Loucy (cell line): ENCODE results near the gene PDGFRB.

Experiments used
- H2AFZ ChIP-seq: fragments of 200-600 bp; sonication (generic); 2 replicates; pipeline ENCODE4 v1.6.0; 2016; ENCODE audit warnings: antibody characterized with exemption, mild to moderate bottlenecking, low read length, moderate library complexity
- H3F3A ChIP-seq: fragments of 200-600 bp; 2 replicates; pipeline ENCODE4 v1.6.0; 2016; ENCODE audit warnings: antibody characterized with exemption, low read depth, mild to moderate bottlenecking
- H3K27me3 ChIP-seq: fragments of 200-600 bp; sonication (generic); 2 replicates; pipeline ENCODE4 v1.6.1; 2014; ENCODE audit warnings: low read length, mild to moderate bottlenecking; ENCODE audit not compliant: insufficient read depth, poor library complexity, severe bottlenecking
- H3K36me3 ChIP-seq: fragments of 200-600 bp; sonication (generic); 2 replicates; pipeline ENCODE4 v1.6.1; 2016; ENCODE audit warnings: low read length; ENCODE audit not compliant: insufficient read depth
- H3K4me1 ChIP-seq: fragments of 200-600 bp; sonication (generic); 2 replicates; pipeline ENCODE4 v1.5.1; 2014; ENCODE audit warnings: low read length, mild to moderate bottlenecking; ENCODE audit not compliant: insufficient read depth, poor library complexity, severe bottlenecking
- H3K4me2 ChIP-seq: fragments of 200-600 bp; sonication (generic); 2 replicates; pipeline ENCODE4 v1.6.0; 2014; ENCODE audit warnings: antibody characterized with exemption, low read length, low read depth, mild to moderate bottlenecking; ENCODE audit not compliant: poor library complexity, severe bottlenecking
- H3K4me3 ChIP-seq: fragments of 200-600 bp; sonication (generic); 2 replicates; pipeline ENCODE4 v1.5.1; 2014; ENCODE audit warnings: low read length, mild to moderate bottlenecking, mixed read lengths; ENCODE audit not compliant: poor library complexity, severe bottlenecking
- H3K79me2 ChIP-seq: fragments of 200-600 bp; sonication (generic); 2 replicates; pipeline ENCODE4 v1.6.1; 2014; ENCODE audit warnings: low read length; ENCODE audit not compliant: insufficient read depth
- H3K9ac ChIP-seq: fragments of 200-600 bp; sonication (generic); 2 replicates; pipeline ENCODE4 v1.6.0; 2014; ENCODE audit warnings: mild to moderate bottlenecking, low read depth, low read length, moderate library complexity; ENCODE audit not compliant: poor library complexity, severe bottlenecking
- H3K9me2 ChIP-seq: fragments of 200-600 bp; sonication (generic); replicated peaks from 2 replicates; pipeline ENCODE4 v1.6.1; 2016; ENCODE audit warnings: low read depth, low read length, mixed read lengths
- H3K9me3 ChIP-seq: fragments of 200-600 bp; sonication (generic); 2 replicates; pipeline ENCODE4 v1.6.1; 2014; ENCODE audit warnings: mild to moderate bottlenecking, antibody characterized with exemption, low read length, low read depth; ENCODE audit not compliant: insufficient read depth
- H4K20me1 ChIP-seq: fragments of 200-600 bp; sonication (generic); 2 replicates; pipeline ENCODE4 v1.6.0; 2014; ENCODE audit warnings: antibody characterized with exemption, low read length, mild to moderate bottlenecking; ENCODE audit not compliant: insufficient read depth, poor library complexity, severe bottlenecking
- CTCF ChIP-seq: fragments of 200-600 bp; sonication (generic); conservative IDR thresholded peaks from 2 replicates; pipeline ENCODE4 v1.5.1; 2014; ENCODE audit warnings: mild to moderate bottlenecking, antibody characterized with exemption, low read length
- EZH2phosphoT487 ChIP-seq: fragments of 200-600 bp; IDR thresholded peaks from 2 replicates; pipeline ENCODE4 v1.6.1; 2018; ENCODE audit warnings: antibody characterized with exemption, mild to moderate bottlenecking, moderate library complexity, borderline replicate concordance

PDGFRB gene

DNA sequence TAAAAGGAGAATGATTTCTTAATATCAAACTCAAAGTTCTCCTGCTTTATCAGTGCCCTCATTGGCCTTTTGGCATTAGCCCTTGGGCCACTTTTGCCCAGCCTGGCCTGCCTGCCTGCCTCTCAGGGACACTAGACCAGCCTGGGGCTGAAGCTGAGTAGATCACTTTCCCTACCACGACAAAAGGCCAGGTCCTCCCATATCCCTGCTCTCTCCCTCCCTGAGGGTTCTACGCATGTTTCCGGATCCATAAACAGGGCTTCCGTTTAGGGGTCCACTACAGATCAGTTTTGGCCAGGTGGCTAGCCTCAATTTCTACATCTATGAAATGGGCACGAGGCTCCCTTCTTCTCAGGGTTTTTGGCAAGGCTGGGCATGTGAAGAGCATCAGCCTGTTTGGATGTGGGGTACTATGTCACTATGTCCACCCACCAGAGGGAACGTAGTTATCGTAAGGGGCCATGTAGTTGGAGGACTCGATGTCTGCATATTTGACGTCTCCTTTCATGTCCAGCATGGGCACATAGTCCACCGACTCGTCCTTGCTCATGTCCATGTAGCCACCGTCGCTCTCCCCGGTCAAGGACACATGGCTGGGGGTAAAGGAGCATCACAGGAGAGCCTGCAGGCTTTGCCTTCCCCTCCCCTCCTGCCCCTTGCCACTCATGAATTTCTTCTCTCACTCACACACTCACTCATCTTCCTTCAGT lies 34.0 kb downstream of the PDGFRB start:
- no peak overlapping the region for H3K4me2 ChIP-seq
- H3K36me3 ChIP-seq, result no peaks in the 10 kb centered on the region
- H3K27me3 ChIP-seq, result no peaks in the 10 kb centered on the region
- no peak overlapping the region for H3K4me3 ChIP-seq
- no peaks in the 10 kb centered on the region for H3F3A ChIP-seq
- no peaks in the 10 kb centered on the region for H3K9me2 ChIP-seq
- H3K9ac ChIP-seq, result no peak overlapping the region
- no peak overlapping the region; the same call in 1 of the 2 replicates for H2AFZ ChIP-seq
- no peaks in the 10 kb centered on the region for H3K9me3 ChIP-seq
- no peaks in the 10 kb centered on the region for H4K20me1 ChIP-seq
- TF ChIP-seq EZH2phosphoT487 (no peak), CTCF (no peak)
- no peaks in the 10 kb centered on the region for H3K4me1 ChIP-seq
- H3K79me2 ChIP-seq, result no peaks in the 10 kb centered on the region

GRCh38 chr5:150120617-150121447 lies 34.8 kb downstream of the PDGFRB start:
- Histone ChIP-seq H3K79me2 (no peaks in the 10 kb centered on the region), H3K36me3 (no peaks in the 10 kb centered on the region), H3K9me2 (no peaks in the 10 kb centered on the region), H2AFZ (no peak overlapping the region), H3K4me1 (no peaks in the 10 kb centered on the region), H4K20me1 (no peaks in the 10 kb centered on the region), H3K27me3 (no peaks in the 10 kb centered on the region), H3K4me2 (no peak overlapping the region), H3K9me3 (no peaks in the 10 kb centered on the region), H3K4me3 (no peak overlapping the region), H3F3A (no peaks in the 10 kb centered on the region), H3K9ac (no peak overlapping the region)
- TF ChIP-seq CTCF, result no peak
- TF ChIP-seq EZH2phosphoT487, result no peak

GRCh38 chr5:150120062-150120441 lies 35.6 kb downstream of the PDGFRB start:
- no peaks in the 10 kb centered on the region for H4K20me1 ChIP-seq
- H2AFZ ChIP-seq, result no peak overlapping the region
- H3K79me2 ChIP-seq, result no peaks in the 10 kb centered on the region
- no peaks in the 10 kb centered on the region for H3F3A ChIP-seq
- no peaks in the 10 kb centered on the region for H3K9me2 ChIP-seq
- H3K9ac ChIP-seq, result no peak overlapping the region
- H3K4me1 ChIP-seq, result no peaks in the 10 kb centered on the region
- H3K4me3 ChIP-seq, result no peak overlapping the region
- no peaks in the 10 kb centered on the region for H3K36me3 ChIP-seq
- no peak overlapping the region for H3K4me2 ChIP-seq
- TF ChIP-seq EZH2phosphoT487 (no peak), CTCF (no peak)
- H3K9me3 ChIP-seq, result no peaks in the 10 kb centered on the region
- H3K27me3 ChIP-seq, result no peaks in the 10 kb centered on the region
